Stimulated activated CD8-positive, alpha-beta memory T cell treated with anti-CD3 and anti-CD28 coated beads, Interleukin-12 subunit alpha, Interleukin-12 subunit beta, amount 100 ng/mL, for 1 hour (primary cell): Measurements from ENCODE around the gene LMNA.
"Not testable (repeated sequence)": the region's sequence is repeated elsewhere in the genome, so short reads cannot be mapped to it uniquely, and the experiment has no call there.

Source experiments
- DNase-seq: peaks from one replicate; pipeline ENCODE4 v3.0.0-alpha.2; 2020; ENCODE audit warnings: low read depth

LMNA gene

GRCh38 chr1:156104861-156105832, 9.4 kb upstream of the LMNA start:
- DNase-seq, result no peak

DNA sequence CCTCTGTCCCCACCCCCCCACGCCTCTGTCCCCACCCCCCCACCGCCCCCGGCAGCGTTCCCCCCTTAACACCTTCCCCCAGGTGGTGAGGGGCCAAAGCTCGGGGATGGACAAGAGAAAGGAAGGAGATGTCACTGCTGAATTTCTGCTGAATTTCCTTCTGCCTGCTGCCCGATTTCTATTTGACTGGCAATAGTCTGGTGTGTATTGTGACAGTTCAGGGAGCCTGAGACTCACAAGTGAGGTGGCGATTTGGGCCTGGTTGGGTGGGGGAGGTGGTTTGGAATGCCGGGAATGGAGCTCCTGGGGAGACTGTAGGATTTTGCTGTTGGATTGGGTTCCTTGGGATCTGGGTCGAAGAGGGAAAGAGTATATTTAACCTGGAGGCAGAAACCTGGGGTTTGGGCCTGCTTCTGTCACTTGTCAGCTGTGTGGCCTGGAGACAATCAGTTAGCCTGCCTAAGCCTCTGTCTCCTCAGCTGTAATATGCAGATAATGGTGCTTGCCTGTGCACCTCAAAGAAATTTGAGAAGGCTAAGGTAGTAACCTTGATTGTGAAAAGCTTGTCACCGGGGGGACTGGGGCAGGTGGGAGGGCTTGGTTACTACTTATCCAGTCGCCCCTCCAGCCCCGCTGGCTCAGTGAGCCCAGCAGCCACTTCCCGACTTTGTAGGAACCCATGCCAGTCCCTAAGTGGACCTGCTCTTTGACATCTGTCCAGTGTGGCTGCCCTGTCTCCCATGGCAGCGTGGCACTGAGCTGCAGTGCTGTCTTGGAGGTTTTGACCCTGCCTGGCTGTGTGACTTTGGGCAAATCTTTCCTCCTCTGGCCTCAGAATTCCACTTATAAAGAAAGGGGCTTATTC, 7.7 kb upstream of the LMNA start:
- no peak for DNase-seq

DNA sequence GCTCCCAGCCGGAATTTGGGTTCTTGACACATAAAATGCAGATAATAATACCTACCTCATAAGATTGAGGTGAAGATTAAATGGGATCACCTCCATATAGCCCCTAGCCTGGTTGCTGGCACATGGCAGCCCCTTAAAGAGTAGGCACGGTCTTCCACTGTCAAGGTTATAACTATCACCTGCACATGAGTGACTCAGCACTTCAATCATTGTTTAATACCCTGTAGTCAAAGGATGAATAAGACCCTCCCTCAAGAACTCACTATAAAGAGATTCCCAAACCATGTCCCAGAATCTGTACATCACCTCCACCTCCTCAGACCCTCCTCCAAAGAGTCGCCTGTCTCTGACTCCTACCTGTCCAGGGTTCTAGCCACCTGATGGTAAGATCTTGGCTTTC, 6.5 kb upstream of the LMNA start:
- no peak for DNase-seq

DNA sequence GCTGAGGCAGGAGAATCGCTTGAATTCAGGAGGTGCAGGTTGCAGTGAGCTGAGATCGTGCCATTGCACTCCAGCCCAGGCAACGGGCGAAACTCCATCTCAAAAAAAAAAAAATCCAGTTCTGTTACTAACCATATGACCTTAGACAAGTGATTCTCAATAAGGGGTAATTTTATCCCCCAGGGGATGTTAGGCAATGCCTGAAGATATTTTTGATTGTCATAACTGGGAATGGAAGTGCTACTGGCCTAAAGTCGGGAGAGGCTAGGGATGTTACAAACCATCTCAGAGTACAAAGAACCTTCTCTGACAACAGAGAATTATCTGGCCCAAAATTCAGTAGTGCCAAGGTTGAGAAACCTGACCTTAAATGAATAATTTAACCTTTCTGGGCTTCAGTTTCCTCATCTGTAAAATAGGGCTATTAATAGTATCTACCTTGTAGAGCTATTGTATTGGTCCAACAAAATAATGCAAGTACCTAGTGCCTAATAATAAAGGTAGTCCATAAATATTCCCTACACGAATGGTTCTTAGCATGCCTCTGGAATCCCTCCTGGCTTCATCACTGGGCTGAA, 5.8 kb upstream of the LMNA start:
- DNase-seq, result no peak

- no peak for DNase-seq
These were observed 4.3 kb upstream of the LMNA start for GRCh38 chr1:156110252-156110651.

DNA sequence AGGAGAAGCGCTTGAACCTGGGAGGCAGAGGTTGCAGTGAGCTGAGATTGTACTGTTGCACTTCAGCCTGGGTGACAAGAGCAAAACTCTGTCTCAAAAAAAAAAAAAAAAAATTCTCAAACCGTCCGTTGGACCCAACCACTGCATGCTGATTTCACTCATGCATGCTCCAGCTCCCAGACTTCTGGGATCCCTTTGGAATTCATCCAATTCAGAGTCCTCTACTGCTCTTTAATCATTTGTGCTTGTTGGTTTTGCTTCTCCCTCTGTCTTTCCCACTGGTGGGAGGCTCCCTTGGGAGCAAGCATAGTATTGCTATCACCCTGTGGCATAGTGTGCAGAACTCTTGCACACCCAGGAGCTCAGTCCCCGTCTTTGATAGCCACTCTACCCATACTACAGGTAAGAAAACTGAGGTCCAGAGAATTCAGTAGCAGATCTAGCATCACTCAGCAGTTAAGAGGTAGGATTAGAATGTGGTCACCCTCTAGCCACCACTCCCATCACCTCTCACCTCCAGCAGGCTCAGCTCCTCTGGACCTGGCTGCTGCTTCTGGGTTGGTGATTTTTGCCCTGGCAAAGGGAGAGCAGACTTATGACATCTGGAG, 3.1 kb upstream of the LMNA start:
- no peak for DNase-seq

DNA sequence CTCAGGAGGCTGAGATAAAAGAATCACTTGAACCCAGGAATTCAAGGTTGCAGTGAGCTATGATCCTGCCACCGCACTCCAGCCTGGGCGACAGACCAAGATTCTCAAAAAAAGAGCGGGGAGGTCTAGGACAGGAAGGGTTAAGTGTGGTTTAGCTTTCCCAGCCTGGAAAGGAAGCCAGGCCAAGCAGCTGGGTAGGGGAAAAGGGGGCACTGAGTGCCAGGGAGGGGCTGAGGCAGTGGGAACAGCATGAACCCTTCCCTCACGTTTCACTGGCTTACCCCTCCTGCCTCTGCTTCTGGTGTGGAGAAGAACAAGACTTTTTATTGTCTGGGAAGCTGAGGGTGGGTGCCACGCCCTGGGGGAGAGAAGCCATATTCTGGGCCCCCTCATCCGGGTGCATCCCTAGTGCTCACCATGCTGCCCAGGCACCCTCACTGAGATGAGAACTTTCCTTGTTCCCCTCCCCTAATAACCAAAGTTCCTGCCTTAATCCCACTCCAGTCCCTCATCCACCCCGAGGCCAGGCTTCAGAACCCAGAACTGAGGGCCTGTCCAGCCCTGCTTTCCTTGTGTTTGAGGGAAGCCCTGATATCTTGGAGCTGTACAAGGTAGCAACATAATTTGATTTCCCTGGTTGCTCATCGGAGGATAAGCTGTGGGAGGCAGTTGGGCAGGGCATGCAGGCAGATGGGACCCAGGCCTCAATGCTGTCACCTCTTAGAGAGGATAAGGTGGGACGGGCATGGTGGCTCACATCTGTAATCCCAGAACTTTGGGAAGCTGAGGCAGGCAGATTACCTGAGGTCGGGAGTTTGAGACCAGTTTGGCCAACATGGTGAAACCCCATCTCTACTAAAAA, 2.0 kb upstream of the LMNA start:
- DNase-seq, result no peak

GRCh38 chr1:156113282-156113950, 1.1 kb upstream of the LMNA start:
- DNase-seq, result no peak

GRCh38 chr1:156114919-156115513, 505 bp downstream of the LMNA start:
- DNase-seq, result no peak

- DNase-seq, result no peak
These were observed 1.2 kb downstream of the LMNA start for GRCh38 chr1:156115514-156116374.

GRCh38 chr1:156116731-156117130, 2.2 kb downstream of the LMNA start:
- DNase-seq, result not testable (repeated sequence)

- no peak for DNase-seq
These were observed 3.1 kb downstream of the LMNA start for GRCh38 chr1:156117414-156118176.

DNA sequence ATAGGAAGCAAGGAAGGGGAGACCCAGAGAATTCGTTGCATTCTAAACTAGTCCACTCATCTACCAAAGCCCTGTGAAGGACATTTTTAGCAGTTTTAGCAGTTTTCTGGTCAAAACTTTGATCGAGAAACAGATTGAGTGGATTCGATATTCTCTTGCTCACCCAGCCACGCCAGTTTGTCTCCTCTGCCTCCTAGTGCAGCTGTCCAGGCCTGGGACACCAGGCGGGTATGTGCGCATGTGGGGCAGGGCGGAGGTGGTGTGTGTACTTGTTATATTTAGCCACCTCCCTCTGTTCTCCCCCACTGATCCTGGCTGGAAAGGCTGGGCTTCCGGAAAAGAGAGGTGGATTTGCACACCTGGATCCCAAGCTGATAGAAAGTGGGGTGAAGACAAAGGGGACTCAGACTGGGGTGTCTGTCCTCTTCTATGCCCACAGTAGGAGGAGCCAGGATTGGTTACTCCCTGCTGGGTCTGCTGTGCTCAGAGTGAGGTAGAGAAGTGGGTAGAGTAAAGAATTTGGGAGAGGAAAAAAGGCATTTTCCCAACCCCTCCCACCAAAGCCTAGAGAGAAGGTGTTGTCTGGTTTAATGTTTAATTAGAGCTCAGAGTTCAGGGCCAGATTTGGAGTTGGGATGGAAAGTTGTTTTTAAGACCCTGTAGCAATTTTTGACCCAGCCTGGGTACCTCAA, 3.8 kb downstream of the LMNA start:
- DNase-seq, result no peak

GRCh38 chr1:156119503-156120209, 5.1 kb downstream of the LMNA start:
- no peak for DNase-seq

DNA sequence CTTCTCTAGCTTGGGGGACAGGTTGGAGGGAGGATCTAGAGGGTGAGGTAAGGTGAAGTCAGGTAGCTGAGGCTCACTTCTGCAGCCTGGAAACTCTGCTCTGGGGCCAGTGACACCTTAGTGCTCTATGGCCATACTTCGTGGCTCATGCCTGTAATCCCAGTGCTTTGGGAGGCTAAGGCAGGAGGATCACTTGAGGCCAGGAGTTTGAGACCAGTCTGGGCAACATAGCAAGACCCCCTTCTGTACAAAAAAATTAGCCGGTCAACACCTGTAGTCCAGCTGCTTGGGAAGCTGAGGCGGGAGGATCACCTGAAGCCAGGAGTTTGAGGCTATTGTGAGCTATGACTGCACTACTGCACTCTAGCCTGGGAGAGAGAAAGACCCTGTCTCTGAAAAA, 5.8 kb downstream of the LMNA start:
- DNase-seq, result no peak

- not testable (repeated sequence) for DNase-seq
These were observed 6.5 kb downstream of the LMNA start for GRCh38 chr1:156121005-156121404.

DNA sequence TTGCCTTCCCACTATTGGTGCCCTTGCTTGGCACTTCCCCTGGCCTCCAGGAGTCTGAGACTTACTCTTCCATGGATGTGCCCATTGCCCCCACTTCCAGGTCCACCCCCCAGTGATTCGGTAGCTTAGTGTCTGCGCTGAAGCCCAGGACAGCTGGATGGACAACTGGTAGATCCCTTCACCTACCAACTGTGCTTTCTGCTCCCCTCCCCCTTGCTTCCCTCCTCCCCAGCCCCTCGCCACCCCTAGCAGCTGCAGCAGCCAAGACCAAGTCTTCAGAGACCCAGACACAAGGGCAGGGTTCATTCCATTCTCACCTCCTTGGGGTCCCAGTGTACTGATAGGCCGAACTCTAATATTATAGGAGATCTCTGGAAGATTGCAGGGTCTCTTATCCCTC, 6.9 kb downstream of the LMNA start:
- DNase-seq, result no peak
